Neural cell (in vitro differentiated cells): ENCODE measurements around the gene GRK3. TPM values are rescaled to one million over a fixed set of nuclear protein-coding genes. Genes with fewer than 3 reads are reported as not detected.

Source experiments
- H2AFZ ChIP-seq: fragments of 200-600, 300-800 bp; sonication (generic), shearing (Covaris generic); 2 replicates; pipeline ENCODE4 v1.6.0; 2014; ENCODE audit warnings: low read depth, mild to moderate bottlenecking, antibody characterized with exemption, low read length, moderate library complexity
- H3F3A ChIP-seq: fragments of 200-600 bp; shearing (Covaris generic); 2 replicates; pipeline ENCODE4 v1.6.1; 2016; ENCODE audit warnings: mild to moderate bottlenecking, moderate library complexity, mixed read lengths, antibody characterized with exemption, low read length; ENCODE audit not compliant: insufficient read depth, poor library complexity, severe bottlenecking
- H3K27ac ChIP-seq: fragments of 200-600, 300-800 bp; sonication (generic), shearing (Covaris generic); 2 replicates; pipeline ENCODE4 v1.5.1; 2014; ENCODE audit warnings: mild to moderate bottlenecking, low read length, moderate library complexity
- H3K27me3 ChIP-seq: fragments of 300-800, 200-600 bp; sonication (generic), shearing (Covaris generic); 2 replicates; pipeline ENCODE4 v1.6.0; 2014; ENCODE audit warnings: mild to moderate bottlenecking, low read depth, low read length, moderate library complexity; ENCODE audit not compliant: insufficient read depth
- H3K36me3 ChIP-seq: fragments of 300-800, 200-600 bp; sonication (generic), shearing (Covaris generic); 2 replicates; pipeline ENCODE4 v1.5.1; 2014; ENCODE audit warnings: mild to moderate bottlenecking, antibody characterized with exemption, low read length, moderate library complexity; ENCODE audit not compliant: insufficient read depth
- H3K4me2 ChIP-seq: fragments of 300-800, 200-600 bp; sonication (generic), shearing (Covaris generic); 2 replicates; pipeline ENCODE4 v1.6.0; 2014; ENCODE audit warnings: mild to moderate bottlenecking, low read length
- H3K4me3 ChIP-seq: fragments of 300-800, 200-600 bp; sonication (generic), shearing (Covaris generic); 2 replicates; pipeline ENCODE4 v1.5.1; 2014; ENCODE audit warnings: mild to moderate bottlenecking, low read length, moderate library complexity
- H3K79me2 ChIP-seq: fragments of 200-600 bp; shearing (Covaris generic); replicated peaks from 2 replicates; pipeline ENCODE4 v1.6.0; 2014; ENCODE audit warnings: mild to moderate bottlenecking, low read length, moderate library complexity; ENCODE audit not compliant: insufficient read depth
- H3K9ac ChIP-seq: fragments of 300-800, 200-600 bp; sonication (generic), shearing (Covaris generic); 2 replicates; pipeline ENCODE4 v1.6.1; 2016; ENCODE audit warnings: mild to moderate bottlenecking, low read length, mixed read lengths
- H3K9me2 ChIP-seq: fragments of 200-600 bp; shearing (Covaris generic); 2 replicates; pipeline ENCODE4 v1.6.1; 2016; ENCODE audit warnings: mild to moderate bottlenecking, low read length, mixed read lengths; ENCODE audit not compliant: insufficient read depth
- H3K9me3 ChIP-seq: fragments of 200-600, 300-800 bp; sonication (generic), shearing (Covaris generic); 2 replicates; pipeline ENCODE4 v1.6.1; 2016; ENCODE audit warnings: mild to moderate bottlenecking, mixed run types, low read length, moderate library complexity, mixed read lengths
- H4K20me1 ChIP-seq: fragments of 200-600 bp; shearing (Covaris generic); 2 replicates; pipeline ENCODE4 v1.6.1; 2016; ENCODE audit warnings: mild to moderate bottlenecking, mixed run types; ENCODE audit not compliant: insufficient read depth
- EP300 ChIP-seq: fragments of 450-650 bp; conservative IDR thresholded peaks from 2 replicates; pipeline ENCODE4 v1.6.1; 2014; ENCODE audit warnings: antibody characterized with exemption, mild to moderate bottlenecking, moderate library complexity; ENCODE audit not compliant: poor library complexity, severe bottlenecking
- EZH2 ChIP-seq: fragments of 200-600, 300-800 bp; shearing (Covaris generic), sonication (generic); IDR thresholded peaks from 2 replicates; pipeline ENCODE4 v1.6.1; 2014; ENCODE audit warnings: antibody characterized with exemption, low read length, borderline replicate concordance, mild to moderate bottlenecking; ENCODE audit not compliant: insufficient read depth, poor library complexity, severe bottlenecking
- MXI1 ChIP-seq: fragments of 450-650 bp; conservative IDR thresholded peaks from 2 replicates; pipeline ENCODE4 v1.6.1; 2014; ENCODE audit warnings: antibody characterized with exemption, mild to moderate bottlenecking; ENCODE audit not compliant: poor library complexity, severe bottlenecking
- POLR2AphosphoS5 ChIP-seq: IDR thresholded peaks from 2 replicates; pipeline ENCODE4 v1.6.1; 2012
- RAD21 ChIP-seq: fragments of 450-650 bp; conservative IDR thresholded peaks from 2 replicates; pipeline ENCODE4 v1.6.1; 2014; ENCODE audit warnings: antibody characterized with exemption, mild to moderate bottlenecking, moderate library complexity
- SMC3 ChIP-seq: fragments of 450-650 bp; conservative IDR thresholded peaks from 2 replicates; pipeline ENCODE4 v1.6.1; 2014; ENCODE audit warnings: antibody characterized with exemption, mild to moderate bottlenecking, moderate library complexity; ENCODE audit not compliant: poor library complexity
- TAF1 ChIP-seq: IDR thresholded peaks from 2 replicates; pipeline ENCODE4 v1.6.1; 2012; ENCODE audit warnings: low read depth
- polyA plus RNA-seq: library from polyadenylated mRNA; depleted of rRNA; stranded (reverse); fragments of >200 nt; gene quantifications from 2 replicates; pipeline ENCODE4 v1.2.3, GENCODE V29; 2014
- TF ChIP-seq, protein P1 (sequence below): IDR thresholded peaks from 2 replicates; pipeline ENCODE4 v1.6.1; 2012; ENCODE audit warnings: borderline replicate concordance
- TF ChIP-seq, protein P2 (sequence below): fragments of 450-650 bp; IDR thresholded peaks from 2 replicates; pipeline ENCODE4 v1.5.1; 2014; ENCODE audit warnings: antibody characterized with exemption, mild to moderate bottlenecking, moderate library complexity; ENCODE audit not compliant: poor library complexity, severe bottlenecking

The GRK3 gene
- polyA plus RNA-seq, 1 donor from 2014 or later: 9.8 TPM

DNA sequence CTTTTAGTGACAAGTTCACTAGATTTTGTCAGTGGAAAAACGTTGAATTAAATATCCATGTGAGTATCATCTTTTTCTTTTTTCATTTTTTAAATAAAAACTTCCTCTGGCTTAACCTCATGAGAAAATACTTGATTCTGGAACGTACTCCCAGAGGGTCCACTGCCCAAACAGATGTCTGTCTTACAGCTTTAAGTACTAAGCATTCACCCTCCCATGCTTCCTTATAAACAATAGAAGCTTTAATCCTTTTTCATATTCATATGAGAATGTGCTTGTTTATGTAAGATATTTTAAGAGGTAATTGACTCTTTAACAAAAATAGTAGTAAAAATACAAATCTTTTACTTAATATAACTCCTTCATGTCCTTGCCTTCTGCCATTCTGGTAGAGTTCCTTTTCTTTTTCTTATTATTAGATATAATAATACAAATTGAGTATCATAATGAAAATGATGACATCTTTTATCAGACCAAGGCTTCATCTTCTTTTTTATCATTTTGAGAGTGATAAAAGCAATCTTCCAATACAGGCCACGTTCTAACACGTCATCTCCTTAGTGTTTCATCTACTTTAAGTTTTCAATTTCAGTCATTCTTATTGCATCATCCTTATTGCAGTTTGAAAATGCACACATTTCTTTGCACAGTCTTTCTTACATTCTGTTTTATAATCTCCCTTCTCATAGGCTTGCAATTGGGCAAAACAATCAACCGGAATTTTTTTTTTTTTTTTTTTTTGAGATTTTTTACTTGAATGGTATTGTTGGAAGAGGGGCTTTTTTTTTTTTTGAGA is 108.0 kb downstream of the GRK3 start:
- H3K9me3 ChIP-seq: no peaks in the 10 kb centered on the region
- no peaks in the 10 kb centered on the region for H3K36me3 ChIP-seq
- no peaks in the 10 kb centered on the region for H3K79me2 ChIP-seq
- H3K27ac ChIP-seq: no peak overlapping the region
- no peak for TF ChIP-seq TAF1
- TF ChIP-seq SMC3: no peak
- TF ChIP-seq EP300: no peak
- TF ChIP-seq, protein P1, sequence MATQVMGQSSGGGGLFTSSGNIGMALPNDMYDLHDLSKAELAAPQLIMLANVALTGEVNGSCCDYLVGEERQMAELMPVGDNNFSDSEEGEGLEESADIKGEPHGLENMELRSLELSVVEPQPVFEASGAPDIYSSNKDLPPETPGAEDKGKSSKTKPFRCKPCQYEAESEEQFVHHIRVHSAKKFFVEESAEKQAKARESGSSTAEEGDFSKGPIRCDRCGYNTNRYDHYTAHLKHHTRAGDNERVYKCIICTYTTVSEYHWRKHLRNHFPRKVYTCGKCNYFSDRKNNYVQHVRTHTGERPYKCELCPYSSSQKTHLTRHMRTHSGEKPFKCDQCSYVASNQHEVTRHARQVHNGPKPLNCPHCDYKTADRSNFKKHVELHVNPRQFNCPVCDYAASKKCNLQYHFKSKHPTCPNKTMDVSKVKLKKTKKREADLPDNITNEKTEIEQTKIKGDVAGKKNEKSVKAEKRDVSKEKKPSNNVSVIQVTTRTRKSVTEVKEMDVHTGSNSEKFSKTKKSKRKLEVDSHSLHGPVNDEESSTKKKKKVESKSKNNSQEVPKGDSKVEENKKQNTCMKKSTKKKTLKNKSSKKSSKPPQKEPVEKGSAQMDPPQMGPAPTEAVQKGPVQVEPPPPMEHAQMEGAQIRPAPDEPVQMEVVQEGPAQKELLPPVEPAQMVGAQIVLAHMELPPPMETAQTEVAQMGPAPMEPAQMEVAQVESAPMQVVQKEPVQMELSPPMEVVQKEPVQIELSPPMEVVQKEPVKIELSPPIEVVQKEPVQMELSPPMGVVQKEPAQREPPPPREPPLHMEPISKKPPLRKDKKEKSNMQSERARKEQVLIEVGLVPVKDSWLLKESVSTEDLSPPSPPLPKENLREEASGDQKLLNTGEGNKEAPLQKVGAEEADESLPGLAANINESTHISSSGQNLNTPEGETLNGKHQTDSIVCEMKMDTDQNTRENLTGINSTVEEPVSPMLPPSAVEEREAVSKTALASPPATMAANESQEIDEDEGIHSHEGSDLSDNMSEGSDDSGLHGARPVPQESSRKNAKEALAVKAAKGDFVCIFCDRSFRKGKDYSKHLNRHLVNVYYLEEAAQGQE: no peak
- TF ChIP-seq POLR2AphosphoS5: no peak
- TF ChIP-seq RAD21: no peak
- TF ChIP-seq EZH2: no peak
- TF ChIP-seq, protein P2, sequence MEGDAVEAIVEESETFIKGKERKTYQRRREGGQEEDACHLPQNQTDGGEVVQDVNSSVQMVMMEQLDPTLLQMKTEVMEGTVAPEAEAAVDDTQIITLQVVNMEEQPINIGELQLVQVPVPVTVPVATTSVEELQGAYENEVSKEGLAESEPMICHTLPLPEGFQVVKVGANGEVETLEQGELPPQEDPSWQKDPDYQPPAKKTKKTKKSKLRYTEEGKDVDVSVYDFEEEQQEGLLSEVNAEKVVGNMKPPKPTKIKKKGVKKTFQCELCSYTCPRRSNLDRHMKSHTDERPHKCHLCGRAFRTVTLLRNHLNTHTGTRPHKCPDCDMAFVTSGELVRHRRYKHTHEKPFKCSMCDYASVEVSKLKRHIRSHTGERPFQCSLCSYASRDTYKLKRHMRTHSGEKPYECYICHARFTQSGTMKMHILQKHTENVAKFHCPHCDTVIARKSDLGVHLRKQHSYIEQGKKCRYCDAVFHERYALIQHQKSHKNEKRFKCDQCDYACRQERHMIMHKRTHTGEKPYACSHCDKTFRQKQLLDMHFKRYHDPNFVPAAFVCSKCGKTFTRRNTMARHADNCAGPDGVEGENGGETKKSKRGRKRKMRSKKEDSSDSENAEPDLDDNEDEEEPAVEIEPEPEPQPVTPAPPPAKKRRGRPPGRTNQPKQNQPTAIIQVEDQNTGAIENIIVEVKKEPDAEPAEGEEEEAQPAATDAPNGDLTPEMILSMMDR: no peak
- no peak for TF ChIP-seq MXI1
- H3K9me2 ChIP-seq: no peaks in the 10 kb centered on the region
- no peak overlapping the region for H2AFZ ChIP-seq
- H3F3A ChIP-seq: no peaks in the 10 kb centered on the region
- no peaks in the 10 kb centered on the region for H3K27me3 ChIP-seq
- no peak overlapping the region for H3K9ac ChIP-seq
- no peak overlapping the region for H3K4me3 ChIP-seq
- H3K4me2 ChIP-seq: no peak overlapping the region
- H4K20me1 ChIP-seq: no peaks in the 10 kb centered on the region

DNA sequence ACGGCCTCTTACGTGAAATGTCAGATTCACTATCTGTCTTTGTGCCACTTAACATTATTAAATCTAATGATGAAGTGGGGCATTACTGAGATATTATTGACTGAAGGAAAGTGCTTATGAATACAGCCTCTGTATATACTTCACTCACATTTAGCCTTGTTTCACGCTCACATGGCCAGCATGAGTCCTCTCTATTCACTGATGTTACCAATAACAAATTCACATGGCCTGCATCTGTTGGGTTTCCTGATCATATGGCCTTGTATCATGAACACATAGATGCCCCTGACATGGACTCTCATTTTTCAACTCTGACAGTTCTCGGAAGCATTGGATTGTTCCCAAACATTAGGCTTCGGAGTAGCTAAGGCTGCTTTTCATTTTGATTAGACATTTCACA is 109.2 kb downstream of the GRK3 start:
- Histone ChIP-seq H3F3A (no peaks in the 10 kb centered on the region), H4K20me1 (no peaks in the 10 kb centered on the region), H3K9ac (no peak overlapping the region), H3K27ac (no peak overlapping the region), H3K36me3 (no peaks in the 10 kb centered on the region), H3K4me2 (no peak overlapping the region), H3K9me3 (no peaks in the 10 kb centered on the region), H2AFZ (no peak overlapping the region), H3K4me3 (no peak overlapping the region), H3K27me3 (no peaks in the 10 kb centered on the region), H3K9me2 (no peaks in the 10 kb centered on the region), H3K79me2 (no peaks in the 10 kb centered on the region)
- TF ChIP-seq MXI1 (no peak), EZH2 (no peak), RAD21 (no peak), POLR2AphosphoS5 (no peak), EP300 (no peak), TAF1 (no peak), SMC3 (no peak)
- TF ChIP-seq, protein P1: no peak
- TF ChIP-seq, protein P2: no peak
